HG03025 (cell line): ENCODE data around the gene SYNDIG1.

Source experiments
- ATAC-seq: cut with Tn5 transposase; IDR thresholded peaks from one replicate; pipeline ENCODE4 v1.9.1; 2021; ENCODE audit warnings: mild to moderate bottlenecking, moderate library complexity; ENCODE audit not compliant: unreplicated experiment, low FRiP score

The SYNDIG1 gene

DNA sequence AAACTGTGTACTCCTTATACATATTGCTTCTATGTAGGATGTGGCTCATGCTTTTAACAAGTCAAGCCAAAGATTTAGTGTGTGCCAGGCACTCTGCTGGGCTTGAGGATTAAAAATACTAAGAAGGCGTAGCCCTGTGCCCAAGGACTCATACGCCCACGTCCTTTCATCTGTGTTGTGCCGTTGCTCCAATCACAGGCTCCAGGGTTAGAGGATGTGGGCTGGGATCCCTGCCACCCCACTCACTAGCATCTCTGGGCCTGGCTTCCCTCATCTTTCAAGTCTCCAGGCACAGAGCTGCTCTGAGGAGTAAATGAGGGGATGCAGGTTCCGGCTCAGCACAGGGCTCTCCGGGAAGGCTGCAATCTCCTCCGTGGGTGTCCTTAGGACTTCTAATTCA, 214.2 kb downstream of the SYNDIG1 start:
- ATAC-seq: no peak

DNA sequence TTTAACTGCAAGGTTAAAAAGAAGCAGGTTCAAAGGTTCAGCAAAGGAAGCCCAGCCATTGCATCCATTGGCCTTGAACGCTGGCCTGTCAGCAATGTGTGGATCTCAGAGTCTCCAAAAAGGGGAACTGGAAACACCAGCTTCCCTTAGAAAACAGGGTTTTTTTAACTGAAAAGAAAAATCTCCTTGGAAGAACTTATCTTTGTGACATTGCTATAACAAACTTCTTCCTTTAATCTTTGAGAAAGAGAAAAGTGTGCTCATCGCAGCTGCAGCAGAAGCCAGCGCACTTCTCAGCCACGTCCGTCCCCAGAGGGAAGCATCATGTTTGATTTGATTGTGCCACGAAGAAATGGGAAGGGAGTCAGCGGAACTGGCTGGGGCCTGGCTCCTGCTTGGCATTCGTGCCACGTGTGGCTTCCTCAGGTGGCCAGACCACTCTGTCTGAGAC, 215.0 kb downstream of the SYNDIG1 start:
- no peak for ATAC-seq

DNA sequence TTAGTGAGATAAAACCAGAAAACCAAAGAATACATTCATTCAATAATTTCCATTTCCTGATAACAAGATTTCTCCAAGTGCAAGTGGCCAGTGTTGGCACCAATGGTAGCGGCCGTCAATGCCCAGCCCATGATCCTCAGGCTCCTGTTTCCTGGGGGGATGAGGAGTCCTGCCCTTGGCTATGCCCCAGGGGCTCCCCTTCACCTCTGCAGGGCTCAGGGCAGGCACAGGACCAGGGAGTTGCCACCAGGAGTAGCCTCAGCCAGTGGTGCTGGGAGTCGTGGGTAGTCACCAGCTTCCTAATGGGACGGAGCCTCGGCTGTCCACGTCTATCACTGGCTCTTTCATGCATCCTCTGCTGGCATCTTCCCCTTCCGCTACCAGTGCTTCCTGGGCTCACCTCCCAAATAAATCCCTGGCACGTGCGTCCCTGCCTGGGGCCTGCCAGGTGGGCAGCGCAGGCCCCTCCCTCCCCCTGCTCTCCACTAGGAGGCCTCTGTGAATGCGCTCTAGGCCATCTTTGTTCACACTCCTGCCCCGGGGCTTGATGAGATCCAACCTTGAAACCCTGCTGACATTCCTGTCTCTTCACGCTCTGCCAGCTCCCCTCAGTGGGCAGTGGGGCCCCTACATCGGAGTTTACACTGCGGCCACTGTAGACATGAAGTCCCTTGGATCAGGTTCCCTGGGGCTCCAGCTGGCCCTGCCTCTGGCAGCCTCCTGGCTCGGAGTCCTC, 215.7 kb downstream of the SYNDIG1 start:
- ATAC-seq: no peak

DNA sequence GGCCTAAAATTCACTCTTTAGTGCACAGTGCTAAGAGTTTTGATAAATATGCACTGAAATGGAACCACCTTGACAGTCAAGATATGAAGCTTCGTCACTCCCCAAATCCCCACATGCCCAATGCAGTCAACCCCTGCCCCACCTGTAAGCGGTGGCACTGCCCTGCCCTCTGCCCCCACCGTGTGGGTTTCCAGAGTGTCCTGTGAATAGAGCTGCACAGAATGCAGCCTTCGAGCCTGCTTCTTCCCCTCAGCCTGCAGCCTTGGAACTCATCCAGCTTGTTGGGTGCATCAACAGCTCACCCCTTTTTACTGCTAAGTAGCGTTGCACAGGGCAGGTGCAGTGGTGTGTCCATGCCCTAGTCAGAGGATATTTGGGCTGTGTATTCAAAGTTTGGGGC, 216.3 kb downstream of the SYNDIG1 start:
- ATAC-seq: no peak

DNA sequence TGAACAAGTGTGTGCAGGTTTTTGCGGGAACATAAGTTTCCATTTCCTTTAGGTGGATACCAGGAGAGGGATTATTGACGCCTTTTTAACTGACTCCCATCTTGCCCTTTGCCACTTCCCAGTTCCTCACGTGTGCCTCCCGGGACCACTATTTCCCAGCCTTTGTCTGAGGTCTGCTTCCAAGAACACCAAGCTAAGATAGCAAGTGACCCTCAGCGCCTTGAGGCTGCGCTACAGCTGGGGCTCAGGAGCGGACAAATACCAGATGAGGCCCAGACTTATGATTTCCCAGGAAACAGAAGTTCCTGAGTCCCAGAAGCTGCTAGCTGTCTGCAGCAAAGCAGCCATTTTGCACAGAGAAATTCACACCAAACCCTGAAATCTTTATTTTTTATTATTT, 216.7 kb downstream of the SYNDIG1 start:
- ATAC-seq: no peak

DNA sequence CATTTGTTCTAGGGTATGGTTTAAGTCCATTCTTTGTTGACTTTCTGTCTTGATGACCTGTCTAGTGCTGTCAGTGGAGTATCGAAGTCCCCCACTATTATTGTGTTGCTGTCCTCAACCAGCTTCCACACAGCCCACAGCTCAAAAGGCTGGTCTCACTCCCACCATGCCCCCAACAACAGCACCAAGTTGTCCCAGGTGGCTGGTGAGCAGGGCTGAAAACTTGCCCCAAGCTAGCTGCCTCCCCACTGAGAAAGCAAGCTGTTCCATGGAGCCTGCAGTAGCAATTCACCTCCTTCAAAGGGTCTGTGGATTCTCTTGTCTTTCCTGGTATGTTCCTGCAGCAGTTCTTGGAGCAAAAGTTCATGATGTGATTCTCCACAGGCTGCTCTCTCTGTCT, 221.0 kb downstream of the SYNDIG1 start:
- no peak for ATAC-seq

DNA sequence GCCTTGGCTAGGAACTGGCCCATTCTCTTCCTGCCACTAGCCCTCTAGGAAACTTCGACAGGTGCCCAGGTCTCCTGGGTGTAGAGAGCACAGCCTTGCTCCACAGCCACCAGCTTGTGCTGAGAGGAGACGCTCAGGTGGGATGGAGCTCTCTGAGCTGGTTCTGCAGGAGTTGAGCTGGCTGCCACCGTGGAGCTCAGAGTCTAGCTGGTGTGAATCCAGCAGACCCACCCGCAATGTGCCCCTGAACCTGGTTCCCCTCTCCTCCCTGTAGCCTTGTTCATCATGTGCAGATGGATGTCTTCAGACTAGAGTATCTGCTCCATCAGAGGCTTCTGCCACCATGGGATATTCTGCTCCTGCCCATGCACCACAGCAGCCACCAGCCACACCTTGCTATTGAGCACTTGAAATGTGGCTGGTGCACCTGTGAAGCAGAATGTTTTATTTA, 222.5 kb downstream of the SYNDIG1 start:
- ATAC-seq: no peak

DNA sequence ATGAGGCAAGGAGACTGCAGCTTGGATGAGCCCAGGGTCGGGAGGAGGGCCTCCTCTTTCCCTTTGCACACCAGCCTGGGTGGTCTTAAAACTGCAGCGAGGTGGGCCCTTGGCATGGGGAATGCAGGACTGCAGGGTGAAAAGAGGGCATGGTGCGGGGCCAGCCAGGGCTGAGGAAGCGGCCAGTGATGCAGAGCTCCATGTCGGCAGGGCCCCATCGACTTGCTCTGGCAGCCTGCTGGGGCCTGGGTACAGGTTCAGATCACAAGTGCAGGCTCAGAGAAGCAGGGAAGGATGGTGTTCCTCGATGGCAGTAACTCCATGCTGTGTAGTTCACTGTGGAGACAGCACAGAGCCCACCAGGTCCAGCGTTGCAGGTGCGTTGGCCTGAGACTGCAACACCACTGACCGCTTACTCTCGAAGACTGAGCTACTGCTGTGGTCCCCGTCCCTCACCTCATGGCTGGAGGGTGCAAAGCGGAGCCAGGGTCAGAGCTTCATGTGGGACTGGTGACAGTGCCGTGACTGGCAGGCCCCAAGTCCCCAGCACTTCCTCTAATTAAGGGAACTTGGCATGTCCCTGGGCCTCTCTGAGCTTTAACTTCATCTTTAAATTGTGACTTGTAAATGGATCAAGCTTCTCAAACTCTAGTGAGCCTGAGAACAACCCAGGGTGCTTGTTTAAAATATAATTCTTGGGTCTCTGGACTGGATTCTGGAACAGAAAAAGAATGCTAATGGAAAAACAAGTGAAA, 223.2 kb downstream of the SYNDIG1 start:
- ATAC-seq: no peak

DNA sequence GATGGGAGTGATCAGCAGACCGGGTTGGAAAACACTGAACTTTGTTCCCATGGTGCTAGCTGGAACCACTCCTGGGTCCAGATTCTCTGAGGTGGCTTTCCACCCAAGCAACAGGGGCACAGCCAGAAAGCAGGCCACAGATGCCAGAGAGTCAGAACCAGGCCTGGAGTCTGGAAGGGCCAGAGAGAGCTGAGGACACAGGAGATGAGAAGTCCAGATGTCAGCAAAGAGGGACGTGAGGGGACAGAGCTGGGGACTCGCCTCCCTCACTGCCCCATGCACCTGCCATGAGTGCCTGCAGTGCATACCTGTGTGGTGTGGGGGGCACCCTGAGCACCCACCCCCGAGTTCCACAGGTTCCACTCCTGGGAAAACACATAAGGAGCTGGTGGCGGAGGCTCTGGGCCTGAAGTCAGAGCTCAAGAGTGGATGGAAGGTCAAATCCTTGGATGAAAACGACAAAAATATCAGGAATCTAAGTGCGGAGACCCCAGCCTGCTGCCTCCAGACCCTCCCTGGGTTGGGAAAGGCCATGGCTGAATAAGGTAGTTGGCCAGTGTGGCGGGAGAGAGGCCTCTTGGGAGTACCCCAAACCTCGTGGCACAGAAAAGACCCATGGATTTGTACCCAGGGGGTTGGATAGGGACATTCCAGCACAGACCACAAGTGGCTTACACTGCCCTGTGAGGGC, 224.2 kb downstream of the SYNDIG1 start:
- no peak for ATAC-seq

DNA sequence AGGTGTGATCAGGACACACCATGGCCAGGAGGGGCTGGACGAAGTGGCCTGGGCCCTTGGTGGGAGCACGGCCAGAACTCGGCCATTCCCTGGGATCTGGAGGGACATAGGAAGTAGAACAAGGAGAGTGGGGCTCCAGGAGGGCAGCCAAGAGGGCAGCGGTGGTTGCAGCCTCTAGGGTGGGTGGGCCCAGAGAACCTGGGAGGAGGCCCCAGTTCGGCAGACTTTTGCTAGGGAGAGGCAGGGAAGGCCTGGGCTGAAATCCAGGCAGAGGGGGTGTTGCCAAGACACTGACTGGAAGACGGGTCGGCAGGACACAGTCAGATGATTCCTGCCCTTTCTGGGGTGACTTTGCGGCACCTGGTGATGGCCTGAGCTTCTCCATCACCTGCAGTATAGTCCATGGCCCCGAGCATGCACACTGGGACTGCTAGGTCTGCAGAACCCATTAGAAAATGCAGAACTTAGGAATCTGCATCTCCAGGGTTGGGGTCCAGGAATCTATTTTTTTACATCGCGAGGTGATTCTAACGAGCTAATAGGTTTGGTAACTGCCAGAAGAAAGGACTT, 224.8 kb downstream of the SYNDIG1 start:
- ATAC-seq: no peak

DNA sequence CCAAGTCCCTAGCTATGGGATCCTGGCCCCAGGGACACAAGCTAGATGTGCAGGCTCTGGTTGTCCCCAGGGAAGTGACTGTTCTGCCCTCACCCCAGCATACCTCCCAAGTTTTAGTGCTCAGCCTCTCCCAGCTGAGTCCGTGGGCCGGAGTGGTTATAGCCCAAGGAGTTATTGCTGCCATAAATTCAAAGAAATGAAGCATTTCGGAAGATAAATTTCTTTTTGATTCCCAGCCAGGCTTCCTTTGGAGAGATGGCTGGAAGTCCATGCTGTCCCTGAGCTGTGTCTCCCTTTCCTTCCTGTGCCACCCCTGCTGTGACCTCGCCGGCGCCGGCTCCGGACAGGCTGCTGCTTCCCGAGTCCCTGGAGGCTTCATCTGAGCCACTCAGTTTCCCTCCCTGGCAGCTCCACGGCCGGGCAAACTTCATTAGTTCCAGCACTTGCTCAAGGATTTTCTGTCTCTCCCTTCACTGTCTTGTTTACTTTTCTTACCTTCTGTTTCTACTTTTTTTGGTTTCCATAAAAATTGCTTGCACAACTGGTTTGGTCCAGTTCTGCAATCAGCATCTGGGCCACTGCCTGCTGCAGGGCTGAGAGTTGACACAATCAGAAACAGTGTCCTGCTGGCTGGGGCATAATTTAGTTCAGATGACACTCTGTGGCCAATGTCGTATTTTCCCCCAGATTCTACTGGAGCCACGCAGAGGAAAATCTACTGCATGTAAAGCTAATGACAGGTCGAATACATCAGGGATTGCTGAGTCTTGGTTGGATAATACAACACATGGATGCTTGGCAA, 225.5 kb downstream of the SYNDIG1 start:
- ATAC-seq: no peak

DNA sequence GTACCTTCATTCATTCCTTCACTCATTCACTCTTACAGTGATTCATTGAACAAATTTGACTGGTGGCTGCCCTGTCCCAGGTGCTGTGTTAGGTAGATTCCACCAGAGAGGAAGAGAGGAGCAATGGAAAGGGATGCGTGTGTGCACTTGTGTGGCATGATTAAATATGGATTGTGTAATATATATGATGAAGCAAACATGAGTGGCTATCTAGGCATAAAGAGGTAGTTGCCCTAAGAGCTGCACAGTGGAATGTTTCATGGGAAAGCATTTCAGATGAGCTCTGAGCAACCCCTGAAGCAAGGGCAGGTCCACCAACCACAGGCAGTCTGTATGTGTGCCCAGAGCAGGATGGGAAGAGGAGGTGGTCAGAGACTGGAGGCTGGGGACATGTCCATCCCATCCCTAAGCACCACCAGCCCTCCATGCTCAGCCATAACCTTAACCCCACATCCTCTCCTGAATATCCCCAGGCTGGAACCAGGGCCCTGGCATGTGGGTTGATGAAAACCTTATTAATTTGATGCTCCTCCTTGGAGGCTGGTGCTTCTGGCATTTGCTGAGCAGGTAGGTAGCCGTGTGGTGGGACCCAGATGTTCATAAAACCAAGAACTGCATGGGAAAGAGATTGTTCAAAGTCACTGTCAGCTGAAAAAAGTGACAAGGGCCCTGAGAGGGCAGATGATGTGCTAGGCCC, 226.2 kb downstream of the SYNDIG1 start:
- ATAC-seq: no peak

DNA sequence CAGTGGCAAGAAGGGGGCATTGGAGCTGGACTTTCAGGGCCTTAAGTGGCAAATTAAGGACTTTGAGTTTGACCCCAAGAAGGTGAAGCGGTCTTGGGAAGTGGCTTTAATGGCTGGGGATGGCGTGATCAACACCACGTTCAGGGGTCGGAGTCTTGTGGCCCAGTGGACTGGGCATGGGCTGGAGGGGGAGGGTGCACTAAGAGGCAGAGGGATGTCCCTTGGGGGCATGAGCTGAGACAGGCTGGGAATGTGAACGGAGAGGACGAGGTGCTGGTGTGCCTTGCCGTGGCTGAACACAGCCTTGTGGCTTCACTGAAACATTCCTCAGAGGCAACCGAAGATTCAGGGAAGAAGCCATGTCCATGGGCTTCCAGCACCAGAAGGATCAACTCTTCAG, 227.0 kb downstream of the SYNDIG1 start:
- no peak for ATAC-seq

DNA sequence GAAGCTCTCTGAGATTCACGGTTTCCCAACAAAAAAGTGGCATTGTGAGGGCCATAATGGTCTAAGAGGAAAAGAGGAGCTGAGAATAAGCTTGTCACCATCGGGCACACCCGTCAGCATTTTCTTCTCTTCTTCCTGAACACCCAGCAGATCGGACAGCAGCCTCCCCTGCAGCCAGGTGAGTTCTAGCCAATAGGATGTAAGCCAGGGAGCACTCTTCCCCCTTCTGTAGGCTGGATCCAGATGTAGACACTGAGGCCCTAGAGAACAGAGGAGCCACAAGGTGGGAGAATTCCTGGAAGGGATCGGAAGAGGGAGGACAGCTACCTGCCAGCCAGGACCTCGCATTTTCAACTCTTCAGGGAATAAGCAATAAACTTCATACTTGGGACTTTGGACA, 228.0 kb downstream of the SYNDIG1 start:
- no peak for ATAC-seq

DNA sequence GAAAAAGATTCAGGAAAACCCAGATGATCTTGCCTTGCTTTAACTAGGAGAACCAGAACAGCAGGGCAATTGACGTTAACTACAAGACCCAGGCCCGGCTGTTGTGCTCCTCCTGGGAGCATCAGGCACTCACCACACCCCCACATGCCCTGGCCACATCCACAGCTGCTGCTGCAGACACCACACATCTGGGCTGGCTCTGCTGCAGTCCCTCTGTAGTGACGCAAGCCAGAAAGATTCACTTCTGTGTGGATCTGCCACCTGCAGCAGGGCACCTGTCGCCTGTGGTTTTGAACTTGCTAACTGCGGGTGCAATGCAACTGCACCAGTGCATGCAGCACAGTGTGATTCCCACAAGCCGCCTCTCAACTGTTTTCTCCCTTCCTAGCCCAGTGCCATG, 228.8 kb downstream of the SYNDIG1 start:
- no peak for ATAC-seq

DNA sequence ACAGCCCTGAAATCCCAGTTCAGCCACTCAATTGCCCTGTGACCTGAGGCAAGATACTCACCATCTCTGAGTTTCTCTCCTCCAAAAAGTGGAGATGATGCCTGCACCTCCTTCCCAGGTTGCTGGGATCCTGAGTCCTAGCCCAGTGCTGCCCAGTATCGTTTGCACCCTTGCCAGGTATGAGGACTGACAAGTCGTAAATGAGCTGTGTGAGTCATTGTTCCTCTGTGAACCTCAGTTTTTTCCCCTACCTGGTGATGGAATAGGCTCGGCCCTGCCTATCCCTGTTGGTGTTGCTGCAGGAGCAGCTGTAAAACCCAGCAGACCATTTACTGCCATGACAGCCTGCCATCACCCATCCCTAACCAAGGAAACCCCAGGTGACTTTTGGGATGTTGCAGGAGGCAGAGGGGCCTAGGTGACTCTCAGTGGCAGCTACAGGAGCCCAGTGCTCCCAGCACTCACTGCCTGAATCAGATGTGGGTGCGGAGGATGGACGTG, 229.3 kb downstream of the SYNDIG1 start:
- ATAC-seq: no peak

DNA sequence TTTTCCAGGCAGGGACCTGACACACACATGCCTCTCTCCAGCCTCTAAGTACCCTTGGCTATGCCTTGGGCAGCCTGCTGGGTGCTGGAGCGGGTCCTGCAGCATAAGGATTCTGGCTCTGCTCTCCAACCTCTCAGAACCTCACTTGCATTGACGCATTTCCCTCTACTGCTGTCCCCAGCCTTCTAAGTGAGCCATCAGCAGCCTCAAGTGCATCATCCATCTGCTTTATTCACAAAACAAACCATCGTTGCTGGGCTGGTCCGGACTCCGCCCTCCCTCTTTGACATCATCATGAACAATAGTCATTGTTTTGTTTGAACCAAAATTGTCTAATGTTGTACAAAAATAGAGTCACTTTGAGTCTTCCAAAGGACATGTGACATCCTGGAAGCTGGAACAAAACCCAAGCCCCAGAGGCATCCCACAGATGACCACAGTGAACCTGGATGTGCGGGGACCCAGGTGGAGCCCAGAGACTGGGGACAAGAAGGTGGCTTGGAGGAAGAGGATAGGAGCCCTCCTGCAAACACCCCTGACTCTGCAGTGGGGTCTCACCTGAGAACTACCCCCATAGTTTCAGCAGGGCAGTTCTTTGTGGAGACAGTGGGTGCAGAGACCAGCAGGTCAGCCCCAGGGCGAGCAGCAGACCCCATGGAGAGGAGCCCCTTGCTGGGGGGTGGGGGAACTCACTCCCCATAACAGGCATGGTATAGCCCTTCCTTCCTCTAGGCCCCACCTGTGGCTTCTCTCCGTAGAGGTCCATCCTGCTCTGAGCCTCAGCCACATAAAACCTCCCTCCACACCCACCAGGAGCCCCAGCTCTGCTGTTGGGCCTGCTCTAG, 230.1 kb downstream of the SYNDIG1 start:
- ATAC-seq: no peak

DNA sequence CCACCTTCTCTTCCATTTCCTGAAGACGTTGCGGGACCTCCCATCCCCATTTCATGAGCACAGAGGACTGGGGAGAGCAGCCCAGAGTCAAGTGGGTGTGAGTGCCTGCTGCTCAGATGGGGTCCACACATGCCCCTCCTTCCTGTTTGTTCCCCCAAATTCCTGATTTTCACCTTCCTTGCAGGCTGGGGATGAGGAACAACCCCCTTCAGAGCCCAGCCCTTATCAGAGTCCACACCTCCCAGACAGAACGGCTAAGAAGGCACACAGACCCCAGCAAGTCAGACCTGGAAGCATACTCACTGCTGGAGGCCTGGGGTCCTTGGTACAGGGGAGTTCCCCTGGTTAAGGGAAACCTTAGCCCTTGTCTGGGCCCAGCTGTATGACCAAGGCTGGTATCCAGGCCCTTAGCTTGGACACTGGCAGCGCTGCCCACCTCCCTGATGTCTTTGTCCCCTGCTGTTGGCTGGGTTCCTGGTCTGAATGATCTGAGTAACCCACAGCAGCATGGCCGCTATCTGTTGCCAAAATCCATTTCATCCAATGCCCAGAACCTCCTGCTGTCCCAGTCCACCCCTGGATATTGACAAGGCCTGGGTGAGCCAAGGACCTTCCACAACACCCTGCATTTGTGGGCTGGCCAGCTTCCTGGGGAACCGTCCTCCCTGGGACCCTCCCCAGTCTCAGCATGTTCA, 230.9 kb downstream of the SYNDIG1 start:
- ATAC-seq: no peak
